ENCODE data around the gene TMPRSS7. TPM values are rescaled to one million over a fixed set of nuclear protein-coding genes. Genes with fewer than 3 reads are reported as not detected.

TMPRSS7 gene
- total RNA-seq, 2 experiments from 2014 or later, result not detected

- peak within 1 kb of the TSS; percentile 74 for H3K4me3 Mint-ChIP-seq
- no peaks in the 10 kb centered on the region for H3K9me3 Mint-ChIP-seq (ENCODE audit: low read depth)
- H3K27ac Mint-ChIP-seq, result peak within 1 kb of the TSS; percentile 59
- H3K36me3 Mint-ChIP-seq, result peaks cover 1% of the 10 kb centered on the region
- CTCF ChIA-PET, result no interaction called here
- peaks cover 22% of the 10 kb centered on the region for H3K27me3 Mint-ChIP-seq
- H3K4me1 Mint-ChIP-seq, result peaks cover 34% of the 10 kb centered on the region
- DNase-seq (peak; percentile 72), ATAC-seq (peak; percentile 94)
Observed at GRCh38 chr3:112086076-112086854, 51.7 kb downstream of the TMPRSS7 start, which contains the start of gene C3orf52. TSS of gene C3orf52 (plus strand) at chr3:112086389. CDS start at chr3:112086408, 19 bp downstream.

- Mint-ChIP-seq H3K36me3 (peaks cover 1% of the 10 kb centered on the region), H3K4me1 (peaks cover 34% of the 10 kb centered on the region), H3K27ac (peak overlapping the region; percentile 59), H3K9me3 (ENCODE audit: low read depth) (no peaks in the 10 kb centered on the region), H3K27me3 (peaks cover 22% of the 10 kb centered on the region), H3K4me3 (peak overlapping the region; percentile 74)
- CTCF ChIA-PET, result no interaction called here
- no peak for ATAC-seq
- DNase-seq, result no peak
Observed at GRCh38 chr3:112086875-112087524, 52.5 kb downstream of the TMPRSS7 start.

- ATAC-seq, result no peak
- Mint-ChIP-seq H3K36me3 (peaks cover 1% of the 10 kb centered on the region), H3K27me3 (peaks cover 21% of the 10 kb centered on the region), H3K27ac (no peak overlapping the region), H3K4me3 (no peak overlapping the region), H3K4me1 (peaks cover 40% of the 10 kb centered on the region), H3K9me3 (ENCODE audit: low read depth) (no peaks in the 10 kb centered on the region)
- no peak for DNase-seq
- CTCF ChIA-PET, result no interaction called here
Observed at GRCh38 chr3:112087746-112088145, 53.2 kb downstream of the TMPRSS7 start.

- DNase-seq (no peak), ATAC-seq (no peak)
- Mint-ChIP-seq H3K27ac (no peak overlapping the region), H3K36me3 (peaks cover 3% of the 10 kb centered on the region), H3K27me3 (peaks cover 16% of the 10 kb centered on the region), H3K4me1 (peaks cover 45% of the 10 kb centered on the region), H3K9me3 (ENCODE audit: low read depth) (no peaks in the 10 kb centered on the region), H3K4me3 (no peak overlapping the region)
- CTCF ChIA-PET, result interaction anchor here (1.7 kb wide), 1 partner anchor 23 kb away, joined by 4 read pairs; no protein-coding TSS in a partner anchor
Observed at GRCh38 chr3:112088944-112089343, 54.4 kb downstream of the TMPRSS7 start.

GRCh38 chr3:112089956-112090886, 55.7 kb downstream of the TMPRSS7 start:
- H3K36me3 Mint-ChIP-seq, result peaks cover 3% of the 10 kb centered on the region
- CTCF ChIA-PET, result interaction anchor here (0.6 to 1.7 kb wide), 4 partner anchors 12 to 219 kb away, joined by 3 to 4 read pairs (median 3); no protein-coding TSS in a partner anchor
- DNase-seq (no peak), ATAC-seq (no peak)
- peak overlapping the region; percentile 38 for H3K27ac Mint-ChIP-seq
- H3K4me3 Mint-ChIP-seq, result no peak overlapping the region
- H3K27me3 Mint-ChIP-seq, result peaks cover 13% of the 10 kb centered on the region
- H3K4me1 Mint-ChIP-seq, result peaks cover 43% of the 10 kb centered on the region
- H3K9me3 Mint-ChIP-seq (ENCODE audit: low read depth), result no peaks in the 10 kb centered on the region

GRCh38 chr3:112090887-112091586, 56.5 kb downstream of the TMPRSS7 start:
- no peak for DNase-seq
- peaks cover 38% of the 10 kb centered on the region for H3K4me1 Mint-ChIP-seq
- no peak overlapping the region for H3K4me3 Mint-ChIP-seq
- no peaks in the 10 kb centered on the region for H3K9me3 Mint-ChIP-seq (ENCODE audit: low read depth)
- H3K27ac Mint-ChIP-seq, result peak overlapping the region; percentile 38
- peaks cover 10% of the 10 kb centered on the region for H3K27me3 Mint-ChIP-seq
- no peak for ATAC-seq
- CTCF ChIA-PET, result interaction anchor here (0.8 to 2.0 kb wide), 2 partner anchors 13 to 20 kb away, joined by 3 to 8 read pairs; no protein-coding TSS in a partner anchor
- peaks cover 5% of the 10 kb centered on the region for H3K36me3 Mint-ChIP-seq

GRCh38 chr3:112092496-112093179, 58.1 kb downstream of the TMPRSS7 start:
- Mint-ChIP-seq H3K27me3 (peaks cover 4% of the 10 kb centered on the region), H3K4me1 (peaks cover 33% of the 10 kb centered on the region), H3K9me3 (ENCODE audit: low read depth) (no peaks in the 10 kb centered on the region), H3K27ac (peak overlapping the region; percentile 53), H3K36me3 (peaks cover 4% of the 10 kb centered on the region), H3K4me3 (no peak overlapping the region)
- CTCF ChIA-PET, result interaction anchor here (0.9 to 2.0 kb wide), 3 partner anchors 13 to 35 kb away, joined by 3 to 8 read pairs (median 3); no protein-coding TSS in a partner anchor
- ATAC-seq (no peak), DNase-seq (no peak)

- no peaks in the 10 kb centered on the region for H3K27me3 Mint-ChIP-seq
- peaks cover 31% of the 10 kb centered on the region for H3K4me1 Mint-ChIP-seq
- H3K4me3 Mint-ChIP-seq, result no peak overlapping the region
- no peaks in the 10 kb centered on the region for H3K9me3 Mint-ChIP-seq (ENCODE audit: low read depth)
- no peak overlapping the region for H3K27ac Mint-ChIP-seq
- DNase-seq (no peak), ATAC-seq (no peak)
- H3K36me3 Mint-ChIP-seq, result peaks cover 4% of the 10 kb centered on the region
- CTCF ChIA-PET, result interaction anchor here (1.0 to 2.0 kb wide), 2 partner anchors 13 to 18 kb away, joined by 3 to 8 read pairs; no protein-coding TSS in a partner anchor
Observed at GRCh38 chr3:112093180-112093522, 58.6 kb downstream of the TMPRSS7 start.

- H3K36me3 Mint-ChIP-seq, result peaks cover 8% of the 10 kb centered on the region
- CTCF ChIA-PET, result no interaction called here
- no peak overlapping the region for H3K4me3 Mint-ChIP-seq
- H3K27ac Mint-ChIP-seq, result no peak overlapping the region
- no peaks in the 10 kb centered on the region for H3K9me3 Mint-ChIP-seq (ENCODE audit: low read depth)
- ATAC-seq, result no peak
- no peaks in the 10 kb centered on the region for H3K27me3 Mint-ChIP-seq
- H3K4me1 Mint-ChIP-seq, result peaks cover 21% of the 10 kb centered on the region
- DNase-seq, result no peak
Observed at GRCh38 chr3:112095731-112096130, 61.2 kb downstream of the TMPRSS7 start.

GRCh38 chr3:112096176-112096575, 61.6 kb downstream of the TMPRSS7 start:
- Mint-ChIP-seq H3K9me3 (ENCODE audit: low read depth) (no peaks in the 10 kb centered on the region), H3K4me3 (no peak overlapping the region), H3K4me1 (peaks cover 17% of the 10 kb centered on the region)

GRCh38 chr3:112097378-112097777, 62.8 kb downstream of the TMPRSS7 start:
- Mint-ChIP-seq H3K4me3 (no peak overlapping the region), H3K9me3 (ENCODE audit: low read depth) (no peaks in the 10 kb centered on the region), H3K27me3 (no peaks in the 10 kb centered on the region), H3K4me1 (peaks cover 18% of the 10 kb centered on the region), H3K36me3 (peaks cover 8% of the 10 kb centered on the region), H3K27ac (no peak overlapping the region)
- DNase-seq, result no peak
- ATAC-seq, result no peak
- CTCF ChIA-PET, result interaction anchor here (2.1 kb wide), 1 partner anchor 14 kb away, joined by 9 read pairs; no protein-coding TSS in a partner anchor

More at GRCh38 chr3:112096176-112096575, 61.6 kb downstream of the TMPRSS7 start:
- Mint-ChIP-seq H3K36me3 (peaks cover 8% of the 10 kb centered on the region), H3K27ac (no peak overlapping the region), H3K27me3 (no peaks in the 10 kb centered on the region)
- CTCF ChIA-PET, result no interaction called here
- DNase-seq, result no peak
- no peak for ATAC-seq

- Mint-ChIP-seq H3K27me3 (no peaks in the 10 kb centered on the region), H3K27ac (no peak overlapping the region), H3K4me1 (peaks cover 9% of the 10 kb centered on the region), H3K36me3 (peaks cover 7% of the 10 kb centered on the region), H3K9me3 (ENCODE audit: low read depth) (no peaks in the 10 kb centered on the region), H3K4me3 (no peak overlapping the region)
- ATAC-seq (no peak), DNase-seq (no peak)
- CTCF ChIA-PET, result interaction anchor here (2.2 kb wide), 1 partner anchor 10 kb away, joined by 9 read pairs; no protein-coding TSS in a partner anchor
Observed at GRCh38 chr3:112101916-112102315, 67.4 kb downstream of the TMPRSS7 start.
